NCI-H345 (cell line): ENCODE results near the gene AP3S2.
"Not testable (repeated sequence)": the region's sequence is repeated elsewhere in the genome, so short reads cannot be mapped to it uniquely, and the experiment has no call there.

ENCODE experiments used
- DNase-seq: peaks from one replicate; lab custom pipeline; 2025; lab: John Stamatoyannopoulos, UW

Gene AP3S2

GRCh38 chr15:89893696-89894447 lies at the start of gene AP3S2:
Gene AP3S2 (minus strand): TSS chr15:89893994. CDS start chr15:89893949, 45 bp downstream.
- DNase-seq: peak; percentile 87

GRCh38 chr15:89939910-89940309 lies 46.1 kb upstream of the AP3S2 start:
- no peak for DNase-seq

GRCh38 chr15:89939377-89939776 lies 45.6 kb upstream of the AP3S2 start:
- not testable (repeated sequence) for DNase-seq

DNA sequence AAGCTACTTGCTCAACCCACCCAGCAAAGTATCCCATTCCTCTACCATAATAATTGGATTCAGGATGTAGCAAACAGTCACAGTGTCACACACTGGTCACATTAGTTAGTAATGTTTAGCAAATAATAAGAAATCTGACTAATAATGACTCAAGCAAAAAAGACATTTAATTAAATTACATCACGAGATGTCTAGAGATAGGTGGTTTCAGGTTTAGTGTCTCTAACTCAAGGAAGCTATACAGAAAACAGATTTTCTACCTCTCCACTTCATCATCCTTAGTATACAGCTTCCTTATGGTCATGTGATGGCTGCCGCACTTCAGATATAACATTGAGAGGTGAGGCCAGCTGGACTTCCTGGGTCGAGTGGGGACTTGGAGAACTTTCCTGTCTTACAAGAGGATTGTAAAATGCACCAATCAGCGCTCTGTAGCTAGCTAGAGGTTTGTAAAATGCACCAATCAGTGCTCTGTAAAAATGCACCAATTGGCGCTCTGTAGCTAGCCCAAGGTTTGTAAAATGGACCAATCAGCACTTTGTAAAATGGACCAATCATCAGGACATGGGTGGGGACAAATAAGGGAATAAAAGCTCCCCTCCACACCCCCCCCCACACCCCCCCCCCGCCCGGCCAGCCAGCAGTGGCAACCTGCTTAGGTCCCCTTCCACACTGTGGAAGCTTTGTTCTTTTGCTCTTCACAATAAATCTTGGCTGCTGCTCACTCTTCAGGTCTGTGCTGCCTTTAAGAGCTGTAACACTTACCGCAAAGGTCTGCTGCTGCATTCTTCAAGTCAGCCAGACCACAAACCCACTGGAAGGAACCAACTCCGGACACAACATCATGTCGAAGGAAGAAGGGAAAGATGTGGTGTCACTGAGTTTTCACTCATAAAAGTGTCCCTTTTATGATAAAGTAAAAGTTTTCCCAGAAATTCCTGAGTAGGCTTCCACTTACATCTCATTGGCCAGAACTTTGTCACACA lies 43.9 kb upstream of the AP3S2 start:
- no peak for DNase-seq

DNA sequence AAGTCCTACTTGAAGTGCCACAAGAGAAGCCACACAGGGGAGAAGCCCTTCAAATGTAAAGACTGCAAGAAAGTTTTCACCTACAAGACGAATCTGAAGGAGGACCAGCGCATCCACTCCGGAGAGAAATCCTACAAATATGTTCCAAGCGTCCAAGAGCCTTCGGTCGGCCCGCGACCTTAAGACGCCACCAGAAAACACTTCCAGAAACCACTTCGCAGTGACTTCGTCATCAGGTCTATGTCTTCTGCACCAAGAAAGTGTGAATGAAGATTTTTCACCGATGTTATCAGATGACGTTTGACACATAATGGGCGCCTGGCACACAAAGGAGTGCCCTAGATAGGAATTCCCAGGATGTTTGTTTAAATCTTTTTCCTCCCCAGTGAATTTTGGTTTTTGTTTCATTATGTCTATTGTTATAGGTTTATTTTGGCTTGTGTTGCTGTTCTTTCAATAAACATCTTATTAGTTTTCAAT lies 43.0 kb upstream of the AP3S2 start:
- DNase-seq: no peak

GRCh38 chr15:89936051-89936785 lies 42.4 kb upstream of the AP3S2 start:
- DNase-seq: no peak

DNA sequence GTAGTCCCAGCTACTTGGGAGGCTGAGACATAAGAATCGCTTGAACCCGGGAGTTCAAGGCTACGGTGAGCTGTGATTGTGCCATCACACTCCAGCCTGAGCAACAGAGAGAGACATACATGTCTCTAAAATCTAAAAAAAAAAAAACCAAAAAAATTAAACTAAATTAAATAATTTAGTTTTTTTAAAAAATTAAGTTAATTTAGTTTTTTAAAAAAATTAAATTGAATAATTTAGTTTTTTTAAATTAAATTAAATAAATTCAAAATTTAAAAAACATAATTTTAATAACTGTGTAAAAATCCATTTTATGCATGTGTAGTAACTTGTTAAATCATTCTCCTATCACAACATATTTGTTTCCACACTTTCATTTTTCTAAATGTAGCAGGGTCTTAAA lies 39.1 kb upstream of the AP3S2 start:
- DNase-seq: no peak

- DNase-seq: no peak
Measured at GRCh38 chr15:89928421-89928820, 34.6 kb upstream of the AP3S2 start.

- no peak for DNase-seq
Measured at GRCh38 chr15:89926158-89926557, 32.4 kb upstream of the AP3S2 start.

DNA sequence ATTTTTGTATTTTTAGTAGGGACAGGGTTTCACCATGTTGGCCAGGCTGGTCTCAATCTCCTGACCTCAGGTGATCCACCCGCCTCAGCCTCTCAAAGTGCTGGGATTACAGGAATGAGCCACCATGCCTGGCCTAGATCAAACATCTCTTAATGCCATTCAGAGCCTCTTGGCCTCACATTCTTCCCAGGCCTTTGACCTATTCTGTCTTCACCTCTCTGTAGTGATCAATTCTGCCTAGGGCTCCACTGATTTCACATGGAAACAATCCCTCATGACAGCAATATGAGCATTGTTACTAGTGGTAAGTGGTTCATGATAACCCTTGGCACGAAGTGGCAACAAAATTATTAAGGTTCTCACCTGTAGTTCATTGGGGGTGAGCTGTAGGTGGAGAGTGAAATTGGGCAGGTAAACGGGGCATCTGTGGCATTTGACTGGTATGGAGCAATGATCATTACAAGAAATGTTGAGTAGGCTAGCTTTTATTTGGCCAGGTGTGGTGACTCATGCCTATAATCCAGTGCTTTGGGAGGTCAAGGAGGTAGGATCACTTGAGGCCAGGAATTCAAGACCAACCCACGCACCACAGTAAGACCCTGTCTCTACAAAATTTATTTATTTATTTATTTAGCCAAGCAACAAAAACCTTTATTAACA lies 23.8 kb upstream of the AP3S2 start:
- no peak for DNase-seq

DNA sequence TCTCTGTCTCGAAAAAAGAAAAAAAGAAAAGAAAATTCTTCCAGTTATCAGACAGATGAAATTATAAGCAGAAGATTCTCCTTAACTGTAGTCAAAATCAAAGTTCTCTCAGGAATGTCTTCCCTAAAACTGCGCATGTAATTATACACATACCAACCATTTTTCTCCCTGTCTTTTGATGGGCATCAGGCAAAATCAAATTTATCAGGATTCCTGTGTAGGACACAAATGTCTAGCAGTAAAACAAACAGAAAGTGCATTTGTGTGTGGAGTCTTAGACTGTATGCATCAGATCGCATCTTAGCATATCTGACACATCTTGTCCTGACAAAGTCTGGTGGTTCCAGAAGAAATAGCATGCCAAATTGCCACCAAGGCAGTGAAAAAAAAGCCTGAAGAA lies 22.9 kb upstream of the AP3S2 start:
- DNase-seq: no peak

- peak; percentile 38 for DNase-seq
Measured at GRCh38 chr15:89912674-89913396, 19.0 kb upstream of the AP3S2 start, which contains the start of gene ARPIN. Gene ARPIN (minus strand): TSS chr15:89912952. CDS start chr15:89912835, 117 bp downstream.

DNA sequence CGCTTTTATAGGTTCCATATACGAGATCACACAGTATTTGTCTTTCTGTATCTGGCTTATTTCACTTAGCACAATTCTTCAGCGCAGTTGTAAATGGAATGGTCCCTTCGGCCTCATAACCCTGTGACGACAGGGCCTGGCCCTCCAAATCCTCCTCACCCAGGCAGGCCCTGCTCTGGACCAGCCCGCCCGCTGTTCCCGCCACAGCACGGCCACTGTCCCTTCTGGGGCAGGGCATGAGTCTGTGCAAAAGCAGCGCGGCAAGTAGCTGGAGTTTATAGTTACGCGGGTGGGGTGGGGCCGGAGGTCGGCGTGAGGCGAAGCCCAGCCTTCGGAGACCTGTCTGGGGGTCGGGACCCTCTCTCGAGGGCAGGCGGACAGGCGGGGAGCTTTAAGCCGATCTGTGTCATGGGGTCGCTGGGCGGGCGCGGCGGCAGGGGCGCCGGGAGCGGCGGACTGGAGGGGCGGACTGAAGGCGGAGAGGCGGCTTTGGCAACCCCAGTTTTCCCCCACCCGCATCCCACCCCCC lies 18.4 kb upstream of the AP3S2 start:
- no peak for DNase-seq

DNA sequence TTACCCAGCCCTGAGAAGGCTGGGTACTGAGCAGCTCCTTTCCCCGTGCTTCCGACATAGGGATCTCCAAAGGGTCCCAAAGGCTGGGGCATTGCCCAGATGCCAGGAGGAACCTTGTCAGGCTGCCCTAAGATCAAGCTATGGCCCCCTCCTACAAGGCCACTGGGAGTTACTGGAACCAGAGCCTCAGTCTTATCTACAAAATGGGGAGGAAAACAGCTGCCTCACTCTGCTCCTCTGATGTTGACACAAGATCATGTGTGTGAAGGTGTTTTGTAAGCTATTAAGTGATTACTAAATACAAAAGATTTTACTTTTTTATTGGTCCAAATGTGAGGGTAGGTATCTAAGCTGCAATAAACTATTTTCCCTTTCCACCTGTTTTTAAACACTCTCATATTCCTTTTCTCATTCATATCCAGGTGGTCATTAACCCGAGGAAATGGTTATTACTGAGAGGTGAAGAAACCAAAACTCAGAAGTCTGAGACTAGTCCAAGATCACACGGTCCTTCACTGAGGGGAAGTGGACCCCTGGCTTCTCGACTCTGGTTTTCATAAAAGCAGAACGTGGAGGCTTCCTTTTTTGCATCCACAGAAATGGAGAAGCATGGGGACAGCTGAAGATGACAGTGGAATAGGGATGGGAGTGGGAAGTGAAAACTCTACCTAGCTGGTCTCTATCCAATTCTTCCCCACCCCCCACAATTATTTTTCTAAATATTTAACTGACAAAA lies 17.3 kb upstream of the AP3S2 start:
- no peak for DNase-seq

GRCh38 chr15:89909611-89910010 lies 15.8 kb upstream of the AP3S2 start:
- DNase-seq: no peak

DNA sequence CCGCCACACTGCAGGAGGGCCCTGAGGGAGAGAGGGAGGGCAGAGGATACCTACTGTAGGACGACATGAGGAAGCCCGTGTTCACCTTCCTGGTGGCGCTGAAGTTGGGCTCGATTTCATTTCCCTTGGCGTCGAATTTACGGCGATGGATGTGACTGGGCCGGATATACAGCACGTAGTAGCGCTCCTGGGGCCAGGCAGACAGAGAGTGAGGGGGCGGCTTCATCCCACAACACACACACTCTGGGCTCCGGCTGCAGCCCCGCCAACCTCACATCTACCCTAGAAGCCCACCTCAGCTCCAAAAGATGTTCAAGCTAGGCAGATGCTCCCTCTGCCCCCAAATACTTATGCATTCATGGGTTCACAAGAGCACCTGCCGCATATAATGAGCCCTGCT lies 14.4 kb upstream of the AP3S2 start:
- DNase-seq: no peak

DNA sequence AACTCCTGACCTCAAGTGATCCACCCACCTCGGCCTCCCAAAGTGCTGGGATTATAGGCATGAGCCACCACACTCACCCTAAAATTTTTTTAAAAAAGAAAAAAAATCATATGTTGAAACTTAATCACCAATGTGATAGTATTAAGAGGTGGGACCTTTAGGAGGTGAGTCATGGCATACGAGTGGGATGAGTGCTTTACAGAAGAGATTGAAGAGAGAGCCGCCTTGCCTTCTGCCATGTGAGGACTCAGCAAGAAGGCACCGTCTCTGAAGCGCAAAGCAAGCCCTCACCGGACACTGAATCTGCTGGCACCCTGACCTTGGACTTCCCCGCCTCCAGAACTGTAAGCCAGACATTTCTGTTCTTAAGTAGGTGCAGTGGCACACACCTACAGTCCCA lies 13.5 kb upstream of the AP3S2 start:
- no peak for DNase-seq

DNA sequence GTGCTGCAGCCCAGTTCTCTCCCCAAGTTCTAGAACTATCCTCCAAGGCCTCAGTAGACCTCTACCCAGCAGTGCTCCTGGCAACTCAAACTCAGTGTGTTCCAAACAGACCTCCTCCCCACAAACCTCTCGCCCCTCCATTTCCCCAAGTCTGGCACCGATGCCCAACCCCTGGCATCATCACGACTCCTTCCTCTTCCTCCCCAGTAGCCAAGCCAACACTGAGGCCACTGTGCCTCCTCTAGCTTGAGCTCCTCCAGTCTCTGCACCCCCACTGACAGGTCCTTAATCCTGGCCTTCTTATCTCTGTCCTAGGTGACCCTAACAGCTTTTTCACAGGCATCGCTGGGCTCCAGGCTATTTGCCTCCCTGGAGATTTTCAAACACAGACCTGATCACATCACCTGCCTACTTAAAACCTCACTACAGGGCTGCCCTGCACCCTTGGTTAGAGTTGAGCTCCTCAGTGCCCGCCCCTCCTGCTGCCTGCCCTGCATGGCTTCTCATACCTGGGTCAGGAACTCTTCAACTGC lies 12.1 kb upstream of the AP3S2 start:
- no peak for DNase-seq

- no peak for DNase-seq
Measured at GRCh38 chr15:89904519-89904918, 10.7 kb upstream of the AP3S2 start.

GRCh38 chr15:89903858-89904130 lies 10.0 kb upstream of the AP3S2 start:
- DNase-seq: no peak
